DMS153 treated with DMSO at 0.1 percent for 48 hours (cell line): ENCODE data around the gene BTBD9.

Experiments used
- DNase-seq: peaks from one replicate; lab custom pipeline; 2025; ENCODE audit not compliant: unreplicated experiment; lab: John Stamatoyannopoulos, UW

The BTBD9 gene

DNA sequence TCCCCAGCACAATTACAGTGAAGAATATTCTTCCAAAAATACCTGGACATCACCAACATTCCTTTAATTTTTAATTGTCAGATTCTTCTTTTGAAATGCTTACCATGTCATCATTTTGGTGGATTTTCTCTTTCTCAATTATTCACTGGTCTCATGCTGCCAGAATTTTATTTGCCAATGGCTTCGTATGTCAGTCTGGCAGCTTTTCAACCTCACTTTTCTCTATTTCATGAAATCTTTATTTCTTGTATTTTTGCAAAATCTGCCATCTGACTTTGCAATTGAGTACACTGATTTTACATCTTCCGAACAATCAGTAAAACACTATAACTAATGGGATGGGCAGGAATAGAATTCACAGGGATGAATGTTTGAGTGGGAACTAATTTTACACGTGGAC, 84.1 kb downstream of the BTBD9 start:
- no peak for DNase-seq

- no peak for DNase-seq
These were observed 84.9 kb downstream of the BTBD9 start for GRCh38 chr6:38554700-38555413.

DNA sequence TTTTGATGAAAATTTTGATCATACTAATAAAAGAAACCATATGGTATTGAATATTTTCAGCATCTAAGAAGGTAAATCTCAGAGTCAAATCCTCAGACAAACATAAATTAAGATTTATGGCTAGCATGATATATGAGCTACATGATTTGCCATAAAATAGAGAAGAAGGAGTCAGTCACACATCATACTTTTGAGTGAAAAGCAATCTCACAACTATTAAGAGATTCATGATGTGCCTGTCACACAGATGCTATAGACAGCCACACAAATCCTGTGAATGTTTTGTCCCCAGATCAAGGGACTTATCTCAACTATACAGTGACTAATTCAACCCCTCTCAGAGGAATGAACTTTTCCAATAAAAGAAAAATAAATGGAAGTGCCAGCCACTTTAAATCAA, 85.7 kb downstream of the BTBD9 start:
- no peak for DNase-seq

- DNase-seq, result no peak
These were observed 87.6 kb downstream of the BTBD9 start for GRCh38 chr6:38552121-38552520.

- DNase-seq, result no peak
These were observed 89.9 kb downstream of the BTBD9 start for GRCh38 chr6:38549795-38550194.

DNA sequence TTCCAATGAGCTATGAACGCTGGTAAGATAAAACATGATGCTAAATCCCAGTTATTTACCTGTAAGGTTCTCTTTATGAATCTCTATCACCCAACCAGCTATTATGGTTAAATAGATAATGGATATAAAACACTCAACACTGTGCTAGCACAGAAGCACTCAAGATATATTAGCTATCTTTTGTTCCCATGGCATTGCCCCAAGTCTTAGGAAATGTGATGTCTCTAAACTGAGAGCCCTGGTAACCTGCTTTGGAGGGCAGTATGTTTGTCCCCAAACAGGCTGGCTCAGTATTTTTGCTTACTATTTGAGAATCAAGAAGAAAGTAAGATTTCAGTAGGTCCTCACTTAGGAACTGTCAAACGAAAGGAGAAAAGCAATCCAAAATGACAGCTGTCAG, 90.5 kb downstream of the BTBD9 start:
- no peak for DNase-seq

DNA sequence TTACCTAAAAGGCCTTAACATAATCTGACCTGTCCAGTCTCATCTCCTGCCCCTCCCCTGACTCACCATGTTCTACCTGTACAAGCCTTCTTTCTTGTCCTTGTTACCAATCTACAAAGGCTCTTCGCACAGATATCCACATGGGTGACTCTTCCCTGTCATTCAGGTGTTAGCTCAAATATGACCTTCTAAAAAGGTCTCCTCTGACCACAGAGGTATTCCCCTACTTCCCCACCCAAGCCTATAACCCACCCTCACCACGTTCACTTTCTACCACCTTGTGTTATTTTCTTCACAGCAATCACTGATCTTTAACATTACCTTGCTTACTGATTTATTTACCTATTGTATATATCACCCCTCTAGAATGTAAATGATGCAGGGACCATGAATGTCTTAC, 96.7 kb downstream of the BTBD9 start:
- no peak for DNase-seq

DNA sequence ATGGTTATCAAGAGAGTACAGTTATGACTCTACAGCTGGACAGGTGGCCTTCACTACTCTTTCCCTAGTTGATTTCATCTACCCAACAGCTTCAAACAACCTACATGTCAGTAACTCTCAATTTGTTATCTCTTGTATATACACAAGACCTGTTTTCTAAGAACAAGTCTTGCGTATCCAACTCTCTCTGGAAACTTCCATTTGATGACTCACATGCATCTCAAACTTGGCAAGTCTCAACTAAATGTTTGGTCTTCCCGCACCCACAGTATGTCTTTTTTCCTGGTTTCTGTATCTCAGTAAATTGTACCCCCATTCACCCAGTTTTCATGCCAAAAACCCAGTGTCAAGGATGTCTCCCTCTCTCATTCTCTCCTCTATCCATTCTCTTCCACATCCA, 97.7 kb downstream of the BTBD9 start:
- DNase-seq, result no peak

DNA sequence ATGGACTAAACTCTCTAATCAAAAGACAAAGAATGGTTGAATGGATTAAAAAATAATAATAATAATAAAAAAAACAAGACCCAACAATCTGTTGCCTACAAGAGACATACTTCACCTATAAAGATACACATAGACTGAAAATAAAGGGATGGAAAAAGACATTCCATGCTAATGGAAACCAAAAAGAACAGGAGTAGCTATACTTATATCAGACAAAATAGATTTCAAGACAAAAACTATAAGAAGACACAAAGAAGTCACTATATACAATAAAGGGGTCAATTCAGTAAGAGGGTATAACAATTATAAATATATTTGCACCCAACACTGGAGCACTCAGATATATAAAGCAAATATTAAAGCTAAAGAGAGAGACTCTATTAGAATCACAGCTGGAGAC, 106.7 kb downstream of the BTBD9 start:
- DNase-seq, result no peak

- no peak for DNase-seq
These were observed 108.6 kb downstream of the BTBD9 start for GRCh38 chr6:38531134-38531533.

DNA sequence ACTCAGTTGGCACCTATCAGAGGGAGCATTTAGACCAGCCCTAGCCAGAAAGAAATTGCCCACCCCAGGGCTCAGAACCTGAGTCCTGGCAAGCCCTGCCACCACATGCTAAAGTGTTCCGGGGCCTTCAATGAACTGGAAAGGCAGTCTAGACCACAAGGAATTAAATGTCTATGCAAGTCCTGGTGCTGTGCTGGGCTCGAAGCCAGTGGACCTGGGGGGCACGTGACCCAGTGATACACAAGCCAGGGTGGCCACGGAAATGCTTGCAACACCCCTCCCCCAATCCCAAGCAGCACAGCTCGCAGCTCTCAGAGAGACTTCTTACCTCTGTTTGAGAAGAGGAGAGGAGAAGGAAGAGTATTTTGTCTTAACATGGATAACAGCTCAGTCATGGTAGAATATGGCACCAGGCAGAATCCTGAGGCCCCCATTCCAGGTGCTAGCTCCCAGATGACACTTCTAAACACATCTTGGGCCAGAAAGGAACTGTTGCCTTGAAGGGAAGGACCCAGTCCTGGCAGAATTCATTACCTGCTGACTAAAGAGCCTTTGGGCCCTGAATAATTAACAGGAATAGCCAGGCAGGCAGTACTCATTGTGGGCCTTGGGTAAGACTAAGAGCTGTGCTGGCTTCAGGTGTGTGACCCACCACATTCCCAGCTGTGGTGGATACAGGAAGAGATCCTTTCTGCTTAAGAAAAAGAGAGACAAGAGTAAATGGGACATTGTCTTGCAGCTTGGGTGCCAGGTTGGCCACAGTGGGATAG, 111.3 kb downstream of the BTBD9 start:
- DNase-seq, result no peak

DNA sequence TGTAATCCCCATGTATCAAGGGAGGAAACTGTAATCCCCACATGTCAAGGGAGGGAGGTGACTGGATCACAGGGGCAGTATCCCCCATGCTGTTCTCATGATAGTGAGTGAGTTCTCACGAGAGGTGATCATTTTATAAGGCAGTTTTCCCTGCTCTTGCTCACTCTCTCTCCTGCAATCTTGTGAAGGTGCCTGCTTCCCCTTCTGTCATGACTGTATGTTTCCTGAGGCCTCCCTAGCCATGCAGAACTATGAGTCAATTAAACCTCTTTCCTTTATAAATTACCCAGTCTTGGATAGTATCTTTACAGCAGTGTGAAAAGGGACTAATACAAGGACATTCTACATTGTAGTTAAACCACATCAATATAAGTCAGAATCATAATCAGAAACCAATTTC, 112.4 kb downstream of the BTBD9 start:
- no peak for DNase-seq

DNA sequence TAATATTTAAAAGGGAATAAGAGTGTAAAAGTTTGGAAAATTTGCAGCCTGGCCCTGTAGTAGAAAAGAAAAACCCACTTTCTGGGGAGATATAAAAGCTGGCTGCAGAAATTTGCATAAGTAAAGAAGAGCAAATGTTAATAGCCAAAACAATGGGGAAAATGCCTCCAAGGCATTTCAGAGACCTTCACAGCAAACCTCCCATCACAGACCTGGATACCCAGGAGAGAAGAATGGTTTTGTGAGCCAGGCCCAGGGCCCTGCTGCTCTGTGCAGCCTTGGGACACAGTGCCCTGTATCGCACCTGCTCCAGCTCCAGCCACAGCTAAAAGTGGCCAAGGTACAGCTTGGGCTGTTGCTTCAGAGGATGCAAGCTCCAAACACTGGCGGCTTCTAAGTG, 113.8 kb downstream of the BTBD9 start:
- DNase-seq, result no peak

DNA sequence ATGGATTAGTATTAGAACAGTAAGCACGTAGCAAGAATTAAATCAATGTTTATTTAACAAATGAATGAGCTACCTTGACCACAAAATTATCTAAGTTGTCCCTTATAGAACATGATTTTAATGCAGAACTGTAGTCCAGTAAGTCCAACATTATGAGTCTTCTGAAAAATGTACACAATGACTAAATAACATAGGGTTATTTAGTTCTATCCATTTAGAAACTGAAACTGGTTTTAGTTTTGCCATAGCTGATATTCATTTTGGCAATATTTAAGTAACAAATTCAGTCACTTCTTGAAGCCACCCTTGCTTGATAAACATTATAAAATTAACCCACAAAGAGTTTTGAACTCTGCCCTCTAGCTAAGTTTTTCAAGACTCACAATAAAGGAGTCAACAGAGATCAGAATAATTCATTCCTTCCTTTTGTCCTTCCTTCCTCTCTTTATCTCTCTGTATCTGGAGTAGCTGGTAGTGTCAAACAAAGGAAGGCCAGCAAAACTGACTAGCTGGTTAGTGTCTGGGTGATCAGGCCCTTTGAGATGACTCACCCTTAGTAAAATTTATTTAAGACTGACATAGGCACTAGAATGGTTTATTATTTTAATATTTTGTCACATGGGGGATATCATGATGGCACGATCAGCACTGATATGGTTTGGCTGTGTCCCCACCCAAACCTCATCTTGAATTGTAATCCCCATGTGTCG, 115.1 kb downstream of the BTBD9 start:
- no peak for DNase-seq

DNA sequence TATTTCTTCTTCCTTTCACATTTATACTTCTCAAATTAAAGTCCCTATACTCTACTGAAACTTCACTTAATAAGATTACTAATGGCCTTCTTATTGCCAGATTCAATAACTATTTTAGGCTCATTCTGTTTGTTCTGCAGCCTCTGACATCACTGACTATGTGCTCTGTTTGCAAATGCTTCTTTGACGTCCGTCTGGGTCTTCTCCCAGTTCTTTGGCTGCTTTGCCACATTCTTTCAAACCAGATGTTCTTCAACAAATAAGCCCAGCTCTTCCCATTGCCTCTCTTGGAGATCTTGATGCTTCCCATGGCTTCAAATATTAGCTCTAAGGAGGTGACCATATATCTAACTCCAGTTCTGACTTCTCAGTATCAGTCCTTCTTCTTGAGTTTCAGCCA, 117.4 kb downstream of the BTBD9 start:
- no peak for DNase-seq

DNA sequence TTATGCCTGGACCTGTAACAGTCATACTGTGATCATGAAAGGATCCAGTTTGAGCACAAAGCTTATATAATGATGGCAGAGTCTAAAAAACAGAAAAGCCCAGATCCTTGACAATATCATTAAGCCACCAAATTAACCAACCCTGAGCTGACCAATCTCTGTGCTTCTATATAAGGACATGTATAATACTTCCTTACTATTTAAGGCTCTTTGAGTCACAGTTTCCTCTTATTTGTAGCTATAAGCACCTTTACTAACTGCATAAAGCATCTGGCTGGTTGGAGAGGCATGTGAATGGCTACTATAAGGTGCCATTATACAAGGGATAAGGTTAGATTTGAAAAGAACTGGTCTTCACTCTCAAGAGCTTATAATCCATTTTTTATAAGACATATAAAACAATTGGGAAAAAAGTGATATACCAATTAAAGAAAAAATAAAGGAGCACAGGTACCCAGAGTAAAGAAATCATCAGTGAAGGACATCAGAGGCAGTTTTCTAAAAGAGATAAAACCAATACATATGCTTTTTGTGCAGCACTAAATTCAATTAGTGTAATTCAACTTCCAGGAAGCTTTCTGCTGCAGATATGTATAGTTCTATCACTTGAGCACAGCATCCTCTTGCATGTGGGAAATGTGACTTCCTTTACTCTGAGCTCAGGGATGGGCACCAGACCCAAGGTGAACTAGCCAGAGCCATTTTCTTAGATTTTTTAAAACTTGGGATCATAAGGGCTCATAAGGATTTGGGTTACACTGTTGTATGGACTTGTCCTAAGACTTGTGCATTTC, 121.0 kb downstream of the BTBD9 start:
- DNase-seq, result no peak

- DNase-seq, result no peak
These were observed 122.7 kb downstream of the BTBD9 start for GRCh38 chr6:38517005-38517404.

GRCh38 chr6:38514399-38514798, 125.3 kb downstream of the BTBD9 start:
- DNase-seq, result no peak

DNA sequence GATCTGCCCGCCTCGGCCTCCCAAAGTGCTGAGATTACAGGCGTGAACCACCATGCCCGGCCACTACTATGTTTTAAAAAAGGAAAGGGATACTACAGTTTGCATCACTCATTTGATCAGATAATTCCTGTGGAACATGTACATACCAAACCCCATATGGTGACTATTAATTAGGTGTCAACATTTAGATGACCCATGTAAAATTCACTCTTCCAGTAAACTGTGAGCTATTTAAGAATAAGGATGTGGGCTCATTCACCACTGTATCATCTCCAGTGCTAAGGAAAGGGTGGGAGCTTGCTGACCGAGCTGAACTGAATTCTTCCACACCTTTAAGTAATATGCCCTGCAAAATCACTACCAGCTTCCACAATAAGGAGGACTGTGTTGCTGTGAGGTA, 127.5 kb downstream of the BTBD9 start:
- no peak for DNase-seq

DNA sequence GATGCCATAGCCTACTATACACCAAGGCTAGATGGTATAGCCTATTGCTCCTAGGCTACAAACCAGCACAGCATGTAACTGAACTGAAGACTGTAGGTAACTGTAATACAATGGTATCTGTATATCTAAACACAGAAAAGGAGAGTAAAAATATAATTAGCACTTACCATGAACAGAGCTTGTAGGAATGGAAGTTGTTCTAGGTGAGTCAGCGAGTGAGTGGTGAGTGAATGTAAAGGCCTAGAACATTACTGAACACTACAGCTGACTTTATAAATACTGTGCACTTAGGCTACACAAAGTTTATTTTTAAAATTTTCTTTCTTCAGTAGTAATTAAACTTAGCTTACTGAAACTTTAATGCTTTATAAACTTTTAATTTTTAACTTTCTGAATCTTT, 129.5 kb downstream of the BTBD9 start:
- DNase-seq, result no peak

GRCh38 chr6:38509713-38510112, 130.0 kb downstream of the BTBD9 start:
- DNase-seq, result no peak
